DND-41 (cell line): ENCODE data around the gene KCTD6.

ENCODE experiments used
- ATAC-seq: fragments of 200-7000 bp; cut with Tn5 transposase; 3 replicates; pipeline ENCODE4 v1.9.1; 2021; ENCODE audit warnings: low read depth; ENCODE audit not compliant: insufficient read depth
- DNase-seq: peaks from one replicate; pipeline ENCODE4 v3.0.0-alpha.2; 2020
- H2AFZ ChIP-seq: 2 replicates; pipeline ENCODE4 v1.6.0; 2012; ENCODE audit warnings: low read depth, low read length
- H3K27ac ChIP-seq: 2 replicates; pipeline ENCODE4 v1.5.1; 2012; ENCODE audit warnings: low read length, inconsistent platforms
- H3K27me3 ChIP-seq: fragments of 200-600 bp; sonication (generic); 2 replicates; pipeline ENCODE4 v1.6.0; 2012; ENCODE audit warnings: low read length, mild to moderate bottlenecking, inconsistent platforms; ENCODE audit not compliant: insufficient read depth, poor library complexity
- H3K36me3 ChIP-seq: 2 replicates; pipeline ENCODE4 v1.5.1; 2012; ENCODE audit warnings: low read length, inconsistent platforms; ENCODE audit not compliant: insufficient read depth
- H3K4me1 ChIP-seq: 2 replicates; pipeline ENCODE4 v1.5.1; 2012; ENCODE audit warnings: mild to moderate bottlenecking, low read length; ENCODE audit not compliant: insufficient read depth
- H3K4me2 ChIP-seq: 2 replicates; pipeline ENCODE4 v1.6.0; 2012; ENCODE audit warnings: mild to moderate bottlenecking, moderate library complexity, low read length, inconsistent platforms; ENCODE audit not compliant: insufficient read depth
- H3K4me3 ChIP-seq, 2 experiments: fragments of 200-600 bp in 1 of 2; shearing (Covaris generic) in 1 of 2; 2 replicates each; pipeline ENCODE4 v1.5.1; 2012 to 2016; ENCODE audit warnings: inconsistent platforms in 2 of 2, low read length in 2 of 2, mild to moderate bottlenecking in 2 of 2, low read depth in 1 of 2, moderate library complexity in 1 of 2
- H3K79me2 ChIP-seq: 2 replicates; pipeline ENCODE4 v1.6.0; 2012; ENCODE audit warnings: low read length, inconsistent platforms; ENCODE audit not compliant: insufficient read depth
- H3K9ac ChIP-seq: 2 replicates; pipeline ENCODE4 v1.6.0; 2012; ENCODE audit warnings: low read depth, mild to moderate bottlenecking, inconsistent platforms, low read length, moderate library complexity
- H3K9me3 ChIP-seq: 2 replicates; pipeline ENCODE4 v1.5.1; 2012; ENCODE audit warnings: low read length, moderate library complexity, mild to moderate bottlenecking, inconsistent platforms; ENCODE audit not compliant: insufficient read depth, severe bottlenecking
- H4K20me1 ChIP-seq: 2 replicates; pipeline ENCODE4 v1.6.0; 2012; ENCODE audit warnings: low read length; ENCODE audit not compliant: insufficient read depth
- EZH2 ChIP-seq: IDR thresholded peaks from 3 replicates; pipeline ENCODE4 v1.6.1; 2012; ENCODE audit warnings: borderline replicate concordance, low read depth, mild to moderate bottlenecking, moderate library complexity, low read length, inconsistent platforms; ENCODE audit not compliant: severe bottlenecking
- TF ChIP-seq, protein P1 (sequence below): IDR thresholded peaks from 2 replicates; pipeline ENCODE4 v1.5.1; 2012; ENCODE audit warnings: borderline replicate concordance, low read length, moderate library complexity, mild to moderate bottlenecking; ENCODE audit not compliant: poor library complexity, severe bottlenecking; ENCODE audit errors: extremely low read depth

Gene KCTD6

DNA sequence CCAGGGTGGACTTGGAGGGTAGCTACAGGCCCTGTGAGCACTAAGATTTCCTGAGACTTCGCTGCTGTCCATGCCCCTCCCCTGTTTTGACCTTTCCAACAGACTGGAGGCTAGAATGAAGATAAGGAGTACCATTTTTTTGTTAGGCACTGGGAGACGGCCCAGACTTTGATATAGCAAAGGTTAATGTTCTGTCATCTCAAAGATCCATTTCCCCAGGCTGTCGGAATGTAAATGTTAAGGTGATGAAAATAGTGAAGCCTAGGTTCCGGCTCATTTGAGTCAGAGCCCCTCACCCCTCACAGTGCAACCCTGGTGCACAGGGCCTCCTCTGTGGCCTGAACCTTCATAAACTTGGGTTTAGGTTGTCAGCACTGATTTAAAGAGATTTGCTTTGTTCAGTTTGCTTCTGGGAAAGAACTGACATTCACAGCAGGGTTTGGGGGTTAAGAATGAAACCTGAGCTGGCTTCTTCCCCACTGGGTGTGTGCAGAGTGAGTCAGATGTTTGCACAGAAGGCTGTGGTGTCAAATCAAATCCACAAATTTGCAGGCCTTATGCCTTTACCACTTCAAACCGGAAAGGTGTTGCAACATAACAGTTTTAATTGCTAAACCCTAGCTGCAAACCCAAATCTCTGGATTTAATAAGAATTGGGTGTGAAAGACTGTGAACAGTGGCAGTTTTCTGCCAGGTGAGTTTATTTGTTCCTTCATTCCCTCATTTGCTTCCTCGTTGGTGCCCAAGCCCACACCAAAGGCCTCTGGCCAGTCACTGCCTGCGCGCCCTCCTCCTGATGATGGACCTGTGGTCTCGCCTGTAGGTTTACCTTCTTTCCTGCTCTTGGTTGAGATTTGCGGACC lies 20.6 kb upstream of the KCTD6 start:
- Histone ChIP-seq H3K27ac (no peak overlapping the region), H3K27me3 (peaks cover 4% of the 10 kb centered on the region), H3K4me3 (no peak overlapping the region), H3K4me1 (no peaks in the 10 kb centered on the region), H3K9ac (no peak overlapping the region), H3K36me3 (no peaks in the 10 kb centered on the region), H3K4me2 (no peak overlapping the region), H3K9me3 (no peaks in the 10 kb centered on the region), H2AFZ (no peak overlapping the region), H3K79me2 (no peaks in the 10 kb centered on the region), H4K20me1 (no peaks in the 10 kb centered on the region)
- ATAC-seq (peak; percentile 55), DNase-seq (no peak)
- TF ChIP-seq, protein P1, sequence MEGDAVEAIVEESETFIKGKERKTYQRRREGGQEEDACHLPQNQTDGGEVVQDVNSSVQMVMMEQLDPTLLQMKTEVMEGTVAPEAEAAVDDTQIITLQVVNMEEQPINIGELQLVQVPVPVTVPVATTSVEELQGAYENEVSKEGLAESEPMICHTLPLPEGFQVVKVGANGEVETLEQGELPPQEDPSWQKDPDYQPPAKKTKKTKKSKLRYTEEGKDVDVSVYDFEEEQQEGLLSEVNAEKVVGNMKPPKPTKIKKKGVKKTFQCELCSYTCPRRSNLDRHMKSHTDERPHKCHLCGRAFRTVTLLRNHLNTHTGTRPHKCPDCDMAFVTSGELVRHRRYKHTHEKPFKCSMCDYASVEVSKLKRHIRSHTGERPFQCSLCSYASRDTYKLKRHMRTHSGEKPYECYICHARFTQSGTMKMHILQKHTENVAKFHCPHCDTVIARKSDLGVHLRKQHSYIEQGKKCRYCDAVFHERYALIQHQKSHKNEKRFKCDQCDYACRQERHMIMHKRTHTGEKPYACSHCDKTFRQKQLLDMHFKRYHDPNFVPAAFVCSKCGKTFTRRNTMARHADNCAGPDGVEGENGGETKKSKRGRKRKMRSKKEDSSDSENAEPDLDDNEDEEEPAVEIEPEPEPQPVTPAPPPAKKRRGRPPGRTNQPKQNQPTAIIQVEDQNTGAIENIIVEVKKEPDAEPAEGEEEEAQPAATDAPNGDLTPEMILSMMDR, result no peak
- no peak for TF ChIP-seq EZH2

DNA sequence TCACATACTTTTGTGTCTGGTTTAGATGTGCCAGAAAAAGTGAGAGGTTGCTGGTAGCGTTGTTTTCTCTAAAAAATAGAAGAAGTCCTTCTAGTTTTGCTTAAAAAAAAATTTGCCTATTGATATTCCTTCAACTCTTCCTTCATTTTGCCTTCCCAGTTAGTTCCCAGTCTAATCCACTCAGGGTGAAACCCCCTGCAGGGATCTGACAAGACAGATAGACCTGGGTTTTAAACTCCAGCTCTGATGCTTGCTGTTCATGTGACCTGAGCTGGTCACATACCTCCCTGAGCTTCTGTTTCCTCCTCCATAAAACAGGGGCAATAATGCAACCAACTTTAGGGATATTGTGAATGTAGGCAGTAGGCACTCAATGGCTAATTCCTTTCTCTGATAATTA lies 18.6 kb upstream of the KCTD6 start:
- Histone ChIP-seq H2AFZ (no peak overlapping the region), H3K27me3 (peaks cover 4% of the 10 kb centered on the region), H3K4me3 (no peak overlapping the region), H3K9me3 (no peaks in the 10 kb centered on the region), H3K36me3 (no peaks in the 10 kb centered on the region), H3K27ac (no peak overlapping the region), H3K79me2 (no peaks in the 10 kb centered on the region), H4K20me1 (no peaks in the 10 kb centered on the region), H3K4me1 (no peaks in the 10 kb centered on the region), H3K4me2 (no peak overlapping the region), H3K9ac (no peak overlapping the region)
- TF ChIP-seq, protein P1, result no peak
- TF ChIP-seq EZH2, result no peak
- ATAC-seq (no peak), DNase-seq (no peak)

DNA sequence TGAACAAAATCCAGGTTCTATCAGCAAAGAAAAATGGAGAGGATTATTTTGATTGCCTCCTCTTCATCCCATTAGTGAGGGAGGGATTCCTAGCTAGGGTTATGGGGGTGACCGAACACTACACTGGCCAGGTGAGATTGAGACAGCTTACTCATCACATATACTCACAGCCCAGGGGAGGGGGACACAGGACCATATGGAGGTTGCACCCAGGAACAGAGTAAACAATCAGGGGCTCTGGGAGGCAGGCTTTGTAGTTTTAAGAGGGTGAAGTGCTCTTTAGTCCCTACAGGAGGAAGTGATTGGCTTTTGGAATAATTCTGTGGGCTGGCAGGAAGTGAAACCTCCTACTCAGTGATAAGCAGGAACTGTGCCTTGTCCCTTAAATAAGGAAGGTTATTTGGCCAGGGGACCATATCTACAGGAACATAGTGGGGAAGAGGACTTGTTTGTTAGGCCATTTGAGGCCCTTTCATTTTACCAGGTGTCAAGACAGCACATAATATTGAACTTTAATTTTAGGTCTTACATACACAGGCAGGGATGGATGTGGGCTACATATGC lies 17.5 kb upstream of the KCTD6 start:
- H3K79me2 ChIP-seq, result no peaks in the 10 kb centered on the region
- TF ChIP-seq, protein P1, result no peak
- no peak for TF ChIP-seq EZH2
- no peaks in the 10 kb centered on the region for H3K36me3 ChIP-seq
- no peaks in the 10 kb centered on the region for H4K20me1 ChIP-seq
- H3K9ac ChIP-seq, result no peak overlapping the region
- H3K27me3 ChIP-seq, result peaks cover 4% of the 10 kb centered on the region
- no peak for ATAC-seq
- no peaks in the 10 kb centered on the region for H3K9me3 ChIP-seq
- H2AFZ ChIP-seq, result no peak overlapping the region
- H3K27ac ChIP-seq, result no peak overlapping the region
- no peak overlapping the region for H3K4me3 ChIP-seq
- H3K4me1 ChIP-seq, result no peaks in the 10 kb centered on the region
- no peak overlapping the region for H3K4me2 ChIP-seq
- no peak for DNase-seq
